GM20431 (cell line): ENCODE measurements around the gene CXCL8.
"Not testable (repeated sequence)": the region's sequence is repeated elsewhere in the genome, so short reads cannot be mapped to it uniquely, and the experiment has no call there.

ENCODE experiments used
- in situ Hi-C: fragments of 300-500 bp; cut with MseI, MboI; formaldehyde crosslinking; loops from one replicate; pipeline ENCODE4 v1.15.0; 2020; ENCODE audit warnings: low sequenced_read_pairs; ENCODE audit not compliant: unreplicated experiment

Gene CXCL8

GRCh38 chr4:73741750-73742489, 1.6 kb downstream of the CXCL8 start:
- in situ Hi-C loops = no loop called here

GRCh38 chr4:73742490-73743160, 2.3 kb downstream of the CXCL8 start:
- in situ Hi-C loops = no loop called here

GRCh38 chr4:73743281-73743680, 2.9 kb downstream of the CXCL8 start:
- in situ Hi-C loops = no loop called here

- in situ Hi-C loops = no loop called here
Observed at GRCh38 chr4:73743795-73744194, 3.4 kb downstream of the CXCL8 start.

- in situ Hi-C loops = no loop called here
Observed at GRCh38 chr4:73744203-73744602, 3.8 kb downstream of the CXCL8 start.

- in situ Hi-C loops = no loop called here
Observed at GRCh38 chr4:73750730-73751129, 10.4 kb downstream of the CXCL8 start.

GRCh38 chr4:73751166-73751565, 10.8 kb downstream of the CXCL8 start:
- in situ Hi-C loops = no loop called here

- in situ Hi-C loops = no loop called here
Observed at GRCh38 chr4:73751830-73752229, 11.5 kb downstream of the CXCL8 start.

GRCh38 chr4:73752424-73752823, 12.1 kb downstream of the CXCL8 start:
- in situ Hi-C loops = no loop called here

GRCh38 chr4:73753215-73753614, 12.8 kb downstream of the CXCL8 start:
- in situ Hi-C loops = no loop called here

- in situ Hi-C loops = no loop called here
Observed at GRCh38 chr4:73754934-73755333, 14.6 kb downstream of the CXCL8 start.

- in situ Hi-C loops = no loop called here
Observed at GRCh38 chr4:73759357-73759756, 19.0 kb downstream of the CXCL8 start.

GRCh38 chr4:73761856-73762255, 21.5 kb downstream of the CXCL8 start:
- in situ Hi-C loops = no loop called here

GRCh38 chr4:73762409-73762808, 22.0 kb downstream of the CXCL8 start:
- in situ Hi-C loops = no loop called here

GRCh38 chr4:73763877-73764276, 23.5 kb downstream of the CXCL8 start:
- in situ Hi-C loops = no loop called here

GRCh38 chr4:73764513-73764912, 24.1 kb downstream of the CXCL8 start:
- in situ Hi-C loops = no loop called here

GRCh38 chr4:73765296-73765695, 24.9 kb downstream of the CXCL8 start:
- in situ Hi-C loops = no loop called here

- in situ Hi-C loops = no loop called here
Observed at GRCh38 chr4:73770917-73771316, 30.5 kb downstream of the CXCL8 start.

GRCh38 chr4:73772363-73772762, 32.0 kb downstream of the CXCL8 start:
- in situ Hi-C loops = no loop called here

GRCh38 chr4:73774406-73774805, 34.0 kb downstream of the CXCL8 start:
- in situ Hi-C loops = not testable (repeated sequence)

GRCh38 chr4:73776321-73776729, 36.0 kb downstream of the CXCL8 start:
- in situ Hi-C loops = no loop called here

GRCh38 chr4:73777612-73778011, 37.2 kb downstream of the CXCL8 start:
- in situ Hi-C loops = no loop called here
